GM12872 (cell line): ENCODE data around the gene SIPA1L3.

Source experiments
- TF ChIP-seq, protein P1 (sequence below): IDR thresholded peaks from 3 replicates; pipeline ENCODE4 v1.5.1; 2011; ENCODE audit warnings: low read depth, mild to moderate bottlenecking, low read length, moderate library complexity; ENCODE audit not compliant: insufficient read depth

The SIPA1L3 gene

GRCh38 chr19:38194061-38194701 lies 287.2 kb downstream of the SIPA1L3 start:
- TF ChIP-seq, protein P1, sequence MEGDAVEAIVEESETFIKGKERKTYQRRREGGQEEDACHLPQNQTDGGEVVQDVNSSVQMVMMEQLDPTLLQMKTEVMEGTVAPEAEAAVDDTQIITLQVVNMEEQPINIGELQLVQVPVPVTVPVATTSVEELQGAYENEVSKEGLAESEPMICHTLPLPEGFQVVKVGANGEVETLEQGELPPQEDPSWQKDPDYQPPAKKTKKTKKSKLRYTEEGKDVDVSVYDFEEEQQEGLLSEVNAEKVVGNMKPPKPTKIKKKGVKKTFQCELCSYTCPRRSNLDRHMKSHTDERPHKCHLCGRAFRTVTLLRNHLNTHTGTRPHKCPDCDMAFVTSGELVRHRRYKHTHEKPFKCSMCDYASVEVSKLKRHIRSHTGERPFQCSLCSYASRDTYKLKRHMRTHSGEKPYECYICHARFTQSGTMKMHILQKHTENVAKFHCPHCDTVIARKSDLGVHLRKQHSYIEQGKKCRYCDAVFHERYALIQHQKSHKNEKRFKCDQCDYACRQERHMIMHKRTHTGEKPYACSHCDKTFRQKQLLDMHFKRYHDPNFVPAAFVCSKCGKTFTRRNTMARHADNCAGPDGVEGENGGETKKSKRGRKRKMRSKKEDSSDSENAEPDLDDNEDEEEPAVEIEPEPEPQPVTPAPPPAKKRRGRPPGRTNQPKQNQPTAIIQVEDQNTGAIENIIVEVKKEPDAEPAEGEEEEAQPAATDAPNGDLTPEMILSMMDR, result no peak

- TF ChIP-seq, protein P1, result no peak
Measured at GRCh38 chr19:38195237-38195636, 288.2 kb downstream of the SIPA1L3 start.

DNA sequence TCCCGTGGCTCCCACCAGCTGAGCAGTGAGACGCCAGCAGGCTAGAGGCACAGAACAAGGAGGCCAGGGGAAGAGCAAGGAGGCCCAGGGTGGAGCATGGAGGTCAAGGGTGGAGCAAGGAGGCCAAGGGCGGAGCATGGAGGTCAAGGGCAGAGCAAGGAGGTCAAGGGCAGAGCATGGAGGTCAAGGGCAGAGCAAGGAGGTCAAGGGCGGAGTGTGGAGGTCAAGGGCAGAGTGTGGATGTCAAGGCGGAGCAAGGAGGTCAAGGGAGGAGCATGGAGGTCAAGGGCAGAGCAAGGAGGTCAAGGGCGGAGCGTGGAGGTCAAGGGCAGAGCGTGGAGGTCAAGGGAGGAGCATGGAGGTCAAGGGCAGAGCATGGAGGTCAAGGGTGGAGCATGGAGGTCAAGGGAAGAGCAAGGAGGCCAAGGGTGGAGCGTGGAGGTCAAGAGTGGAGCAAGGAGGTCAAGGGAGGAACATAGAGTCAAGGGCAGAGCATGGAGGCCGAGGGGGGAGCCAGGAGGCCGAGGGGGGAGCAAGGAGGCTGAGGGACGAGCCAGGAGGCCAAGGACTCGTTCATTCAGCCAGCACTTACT lies 289.3 kb downstream of the SIPA1L3 start:
- TF ChIP-seq, protein P1, result no peak

DNA sequence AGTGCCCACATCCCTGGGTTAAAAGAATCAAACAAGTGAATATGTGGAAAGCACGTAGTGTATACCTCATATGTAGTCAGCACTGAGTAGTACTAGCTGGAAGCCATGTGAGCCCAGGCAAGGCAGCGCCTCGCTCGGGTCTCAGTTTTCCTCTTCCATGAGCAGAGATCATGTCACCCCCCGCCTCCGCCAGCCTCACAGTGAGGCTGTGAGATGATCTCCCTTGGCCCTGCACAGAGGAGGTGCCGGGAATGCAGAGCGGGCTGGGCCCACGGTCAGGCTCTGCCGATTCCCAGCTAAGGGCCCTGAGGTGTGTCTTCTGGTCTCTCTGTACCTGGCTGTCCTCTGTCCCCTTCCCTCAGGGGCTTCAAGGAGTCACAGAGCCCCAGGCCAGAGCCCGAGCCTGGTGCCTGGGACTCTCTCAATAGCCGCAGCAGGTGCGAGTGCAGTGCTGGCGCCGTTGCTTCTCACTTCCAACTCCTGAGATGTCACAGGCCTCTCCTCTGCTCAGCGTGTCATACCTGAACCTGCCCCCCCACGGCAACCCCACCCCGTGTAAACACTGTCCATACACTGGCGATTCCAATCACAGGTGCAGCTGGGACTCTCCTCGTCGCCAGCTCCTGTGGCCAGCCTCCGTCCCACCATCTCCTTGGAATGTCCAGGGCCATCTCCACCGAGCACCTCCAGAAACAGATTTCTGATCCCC lies 290.1 kb downstream of the SIPA1L3 start:
- TF ChIP-seq, protein P1, result no peak

- TF ChIP-seq, protein P1, result no peak
Measured at GRCh38 chr19:38197937-38198704, 291.1 kb downstream of the SIPA1L3 start.

DNA sequence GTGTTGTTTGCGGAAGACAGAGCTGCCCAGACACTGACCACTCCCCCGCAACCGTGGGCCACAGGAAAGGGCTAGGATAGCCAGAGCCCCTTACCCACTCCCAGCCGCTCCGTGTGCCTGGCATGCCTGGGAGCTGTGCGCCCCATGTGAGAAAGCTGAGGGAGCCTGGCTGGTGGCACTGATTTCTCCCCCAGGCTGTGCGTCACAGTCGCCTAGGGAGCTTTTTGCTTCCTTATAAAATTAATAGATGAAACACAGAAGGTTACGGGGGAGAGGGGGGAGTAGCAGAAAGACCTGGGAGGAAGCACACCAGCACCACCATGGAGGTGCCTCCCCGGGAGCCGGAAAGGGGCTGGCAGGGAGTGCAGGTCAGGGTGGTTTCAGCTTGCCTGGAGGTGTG lies 292.3 kb downstream of the SIPA1L3 start:
- TF ChIP-seq, protein P1, result no peak

DNA sequence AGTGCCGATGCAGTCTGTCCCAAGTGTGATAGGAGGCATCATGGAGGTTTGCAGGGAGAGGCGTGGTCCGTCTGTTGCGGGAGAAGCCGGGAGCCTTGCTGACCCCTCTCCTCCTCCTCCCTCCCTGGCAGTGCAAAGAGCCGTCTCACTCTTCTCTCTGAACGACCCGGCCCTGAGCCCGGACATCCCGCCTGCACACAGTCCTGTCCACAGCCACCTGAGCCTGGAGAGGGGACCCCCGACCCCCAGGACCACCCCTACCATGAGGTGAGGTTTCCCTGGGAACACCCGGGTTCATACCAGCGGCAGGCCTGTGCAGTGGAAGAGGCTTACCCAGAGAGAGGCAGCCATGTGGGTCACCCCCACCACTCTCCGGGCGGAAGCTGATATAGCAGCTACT lies 294.7 kb downstream of the SIPA1L3 start:
- TF ChIP-seq, protein P1, result no peak
